HCT116 (cell line): Measurements from ENCODE around the gene EPS15.

Source experiments
- CBX3 ChIP-seq: IDR thresholded peaks from 2 replicates; pipeline ENCODE4 v1.6.1; 2012; ENCODE audit warnings: low read depth
- CEBPB ChIP-seq: IDR thresholded peaks from 2 replicates; pipeline ENCODE4 v1.6.1; 2012; ENCODE audit warnings: low read depth
- EZH2 ChIP-seq: fragments of 200-600 bp; sonication (generic); IDR thresholded peaks from 2 replicates; pipeline ENCODE4 v1.6.1; 2017; ENCODE audit warnings: antibody characterized with exemption, mixed run types
- EZH2phosphoT487 ChIP-seq: fragments of 200-600 bp; IDR thresholded peaks from 2 replicates; pipeline ENCODE4 v1.6.1; 2018; ENCODE audit warnings: antibody characterized with exemption, borderline replicate concordance
- JUND ChIP-seq: IDR thresholded peaks from 2 replicates; pipeline ENCODE4 v1.6.1; 2012
- POLR2A ChIP-seq: IDR thresholded peaks from 2 replicates; pipeline ENCODE4 v1.7.0; 2011; ENCODE audit warnings: borderline replicate concordance; ENCODE audit not compliant: insufficient read depth, insufficient read length; ENCODE audit errors: extremely low read depth
- POLR2AphosphoS5 ChIP-seq: IDR thresholded peaks from 2 replicates; pipeline ENCODE4 v1.6.1; 2011; ENCODE audit warnings: mild to moderate bottlenecking, low read depth, low read length, moderate library complexity
- RAD21 ChIP-seq: IDR thresholded peaks from 2 replicates; pipeline ENCODE4 v1.6.1; 2012; ENCODE audit warnings: low read depth, mild to moderate bottlenecking
- YY1 ChIP-seq: IDR thresholded peaks from 2 replicates; pipeline ENCODE4 v1.6.1; 2011; ENCODE audit warnings: low read length, low read depth, moderate library complexity, mild to moderate bottlenecking; ENCODE audit not compliant: insufficient replicate concordance; ENCODE audit errors: extremely low read depth
- TF ChIP-seq, protein P1 (sequence below), 3 experiments: fragments of 200-600 bp in 1 of 3; sonication (generic) in 1 of 3; IDR thresholded peaks in 2 of 3; conservative IDR thresholded peaks in 1 of 3; 2 replicates each; pipeline ENCODE4 v1.5.1; 2012 to 2017; ENCODE audit warnings: low read depth in 2 of 3, low read length in 2 of 3, antibody characterized with exemption in 1 of 3, borderline replicate concordance in 1 of 3, control low read depth in 1 of 3, mild to moderate bottlenecking in 1 of 3, mixed read lengths in 1 of 3, mixed run types in 1 of 3, moderate library complexity in 1 of 3; ENCODE audit not compliant: insufficient read depth in 1 of 3
- TF ChIP-seq, protein P2 (sequence below): IDR thresholded peaks from 2 replicates; pipeline ENCODE4 v1.6.1; 2012
- TF ChIP-seq, protein P3 (sequence below): IDR thresholded peaks from 2 replicates; pipeline ENCODE4 v1.6.1; 2011; ENCODE audit warnings: mild to moderate bottlenecking, low read length, moderate library complexity; ENCODE audit not compliant: insufficient replicate concordance; ENCODE audit errors: extremely low read depth
- TF ChIP-seq, protein P4 (sequence below): IDR thresholded peaks from 2 replicates; pipeline ENCODE4 v1.6.1; 2012

DNA sequence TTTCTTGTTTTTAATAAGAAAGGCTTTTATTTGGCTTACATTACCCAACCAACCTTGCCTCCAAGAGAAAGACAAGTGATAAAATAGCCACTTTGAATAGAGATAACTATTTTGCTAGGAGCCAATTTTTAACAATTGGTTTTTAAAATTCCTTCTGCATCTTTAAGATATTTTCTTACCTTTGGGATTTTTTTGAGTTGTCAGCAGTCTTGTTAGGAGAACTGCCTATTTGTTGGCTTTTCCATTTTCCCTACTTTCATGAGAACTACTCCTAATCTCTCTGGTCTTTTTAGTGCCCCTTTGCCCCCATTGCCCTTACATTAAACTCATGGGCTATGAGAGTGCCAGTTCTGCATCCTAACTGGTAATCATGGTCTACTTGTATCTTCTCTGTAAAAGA is 38.1 kb upstream of the EPS15 start:
- TF ChIP-seq EZH2phosphoT487 (no peak), POLR2A (no peak), POLR2AphosphoS5 (no peak), YY1 (no peak), CBX3 (no peak), EZH2 (no peak), CEBPB (no peak), JUND (no peak), RAD21 (no peak)
- TF ChIP-seq, protein P1, sequence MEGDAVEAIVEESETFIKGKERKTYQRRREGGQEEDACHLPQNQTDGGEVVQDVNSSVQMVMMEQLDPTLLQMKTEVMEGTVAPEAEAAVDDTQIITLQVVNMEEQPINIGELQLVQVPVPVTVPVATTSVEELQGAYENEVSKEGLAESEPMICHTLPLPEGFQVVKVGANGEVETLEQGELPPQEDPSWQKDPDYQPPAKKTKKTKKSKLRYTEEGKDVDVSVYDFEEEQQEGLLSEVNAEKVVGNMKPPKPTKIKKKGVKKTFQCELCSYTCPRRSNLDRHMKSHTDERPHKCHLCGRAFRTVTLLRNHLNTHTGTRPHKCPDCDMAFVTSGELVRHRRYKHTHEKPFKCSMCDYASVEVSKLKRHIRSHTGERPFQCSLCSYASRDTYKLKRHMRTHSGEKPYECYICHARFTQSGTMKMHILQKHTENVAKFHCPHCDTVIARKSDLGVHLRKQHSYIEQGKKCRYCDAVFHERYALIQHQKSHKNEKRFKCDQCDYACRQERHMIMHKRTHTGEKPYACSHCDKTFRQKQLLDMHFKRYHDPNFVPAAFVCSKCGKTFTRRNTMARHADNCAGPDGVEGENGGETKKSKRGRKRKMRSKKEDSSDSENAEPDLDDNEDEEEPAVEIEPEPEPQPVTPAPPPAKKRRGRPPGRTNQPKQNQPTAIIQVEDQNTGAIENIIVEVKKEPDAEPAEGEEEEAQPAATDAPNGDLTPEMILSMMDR (IDR thresholded peaks at IDR 0.05 in 2 of 3, conservative IDR thresholded peaks at IDR 0.05 in 1 of 3; ENCODE audit: borderline replicate concordance in 1 of 3, insufficient read depth in 1 of 3, low read depth in 2 of 3, low read length in 2 of 3): no peak
- TF ChIP-seq, protein P2, sequence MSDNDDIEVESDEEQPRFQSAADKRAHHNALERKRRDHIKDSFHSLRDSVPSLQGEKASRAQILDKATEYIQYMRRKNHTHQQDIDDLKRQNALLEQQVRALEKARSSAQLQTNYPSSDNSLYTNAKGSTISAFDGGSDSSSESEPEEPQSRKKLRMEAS: no peak
- TF ChIP-seq, protein P3, sequence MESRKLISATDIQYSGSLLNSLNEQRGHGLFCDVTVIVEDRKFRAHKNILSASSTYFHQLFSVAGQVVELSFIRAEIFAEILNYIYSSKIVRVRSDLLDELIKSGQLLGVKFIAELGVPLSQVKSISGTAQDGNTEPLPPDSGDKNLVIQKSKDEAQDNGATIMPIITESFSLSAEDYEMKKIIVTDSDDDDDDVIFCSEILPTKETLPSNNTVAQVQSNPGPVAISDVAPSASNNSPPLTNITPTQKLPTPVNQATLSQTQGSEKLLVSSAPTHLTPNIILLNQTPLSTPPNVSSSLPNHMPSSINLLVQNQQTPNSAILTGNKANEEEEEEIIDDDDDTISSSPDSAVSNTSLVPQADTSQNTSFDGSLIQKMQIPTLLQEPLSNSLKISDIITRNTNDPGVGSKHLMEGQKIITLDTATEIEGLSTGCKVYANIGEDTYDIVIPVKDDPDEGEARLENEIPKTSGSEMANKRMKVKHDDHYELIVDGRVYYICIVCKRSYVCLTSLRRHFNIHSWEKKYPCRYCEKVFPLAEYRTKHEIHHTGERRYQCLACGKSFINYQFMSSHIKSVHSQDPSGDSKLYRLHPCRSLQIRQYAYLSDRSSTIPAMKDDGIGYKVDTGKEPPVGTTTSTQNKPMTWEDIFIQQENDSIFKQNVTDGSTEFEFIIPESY: no peak
- TF ChIP-seq, protein P4, sequence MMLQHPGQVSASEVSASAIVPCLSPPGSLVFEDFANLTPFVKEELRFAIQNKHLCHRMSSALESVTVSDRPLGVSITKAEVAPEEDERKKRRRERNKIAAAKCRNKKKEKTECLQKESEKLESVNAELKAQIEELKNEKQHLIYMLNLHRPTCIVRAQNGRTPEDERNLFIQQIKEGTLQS: no peak
